Activated naive CD8-positive, alpha-beta T cell treated with anti-CD3 and anti-CD28 coated beads, Interleukin-2, amount 50 U/mL, for 16 hours (primary cell): ENCODE results near the gene ATP1A4.

Source experiments
- DNase-seq: peaks from one replicate; pipeline ENCODE4 v3.0.0-alpha.2; 2020; ENCODE audit warnings: low read depth, low spot score

Gene ATP1A4

DNA sequence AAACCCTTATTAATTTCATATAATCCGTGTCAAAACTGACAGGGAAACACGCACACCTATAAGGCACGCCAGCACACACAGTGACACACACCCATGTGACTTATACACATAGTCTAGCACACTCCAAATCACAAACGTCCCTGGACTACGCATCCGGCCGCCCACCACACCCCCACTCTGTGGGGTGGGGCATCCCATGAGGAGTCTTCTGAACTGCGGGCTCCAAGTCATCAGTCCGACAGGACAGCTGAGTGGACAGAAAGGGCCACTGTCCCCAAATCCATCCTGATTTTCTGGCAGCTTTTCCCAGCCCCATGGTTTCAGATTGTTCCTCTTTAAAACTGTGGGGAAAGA lies 54.6 kb downstream of the ATP1A4 start:
- no peak for DNase-seq

DNA sequence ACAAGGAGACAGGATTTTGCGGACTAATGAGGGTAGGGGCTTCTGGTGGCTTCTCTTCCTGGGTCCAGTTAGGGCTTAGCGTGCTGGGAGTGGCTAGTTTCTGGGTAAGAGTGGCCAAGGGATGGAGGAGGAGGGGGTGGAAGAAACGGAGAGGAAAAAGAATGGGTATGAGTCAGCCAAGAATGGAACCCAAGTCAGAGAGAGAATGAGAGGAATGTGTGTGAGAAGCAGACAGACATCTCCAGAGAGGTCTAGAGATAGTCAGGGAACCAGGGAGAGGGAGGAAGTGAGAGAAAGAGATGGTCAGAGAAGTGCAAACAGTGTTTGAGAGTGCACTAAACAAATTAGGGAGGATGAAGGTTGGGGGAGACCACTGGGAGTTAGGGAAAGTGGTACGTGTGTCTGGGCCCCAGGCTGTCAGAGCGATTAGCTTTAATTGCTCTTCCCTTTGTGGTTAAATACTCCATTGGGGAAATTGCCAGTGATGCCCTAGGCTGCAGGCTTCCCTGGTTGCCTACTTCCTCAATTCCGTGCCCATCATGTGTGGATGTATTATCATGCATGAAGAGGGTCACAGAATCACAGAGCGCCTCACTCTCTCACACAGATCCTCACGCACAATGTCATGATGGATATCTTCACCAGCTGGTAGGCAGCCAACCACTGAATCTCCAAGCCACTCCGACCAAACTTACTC lies 55.2 kb downstream of the ATP1A4 start:
- DNase-seq = no peak

DNA sequence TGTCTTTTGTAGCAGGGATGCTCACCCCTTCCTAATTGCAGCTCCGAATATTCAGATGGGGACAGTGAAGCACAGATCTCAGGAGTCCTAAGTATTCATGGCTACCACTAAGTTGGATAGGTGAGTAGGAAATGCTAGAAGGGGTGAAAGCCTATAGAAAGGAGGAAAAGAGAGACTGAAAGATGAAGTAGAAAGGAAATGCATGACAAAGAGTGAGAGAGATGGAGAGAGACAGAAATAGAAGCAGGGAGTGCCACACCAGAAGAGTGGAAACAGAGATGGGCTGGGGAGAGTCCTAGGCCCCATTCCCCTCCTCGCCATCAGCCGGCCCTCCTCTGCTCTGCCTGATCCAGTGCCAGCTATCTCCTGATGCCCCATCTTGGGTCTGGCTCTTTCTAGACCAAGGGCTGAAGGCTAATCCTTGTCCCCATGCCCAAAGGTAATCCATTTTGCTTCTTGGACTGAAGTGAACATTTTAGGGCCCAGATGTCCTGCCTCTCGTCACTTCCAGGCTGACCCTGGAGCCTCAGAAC lies 55.8 kb downstream of the ATP1A4 start:
- no peak for DNase-seq

DNA sequence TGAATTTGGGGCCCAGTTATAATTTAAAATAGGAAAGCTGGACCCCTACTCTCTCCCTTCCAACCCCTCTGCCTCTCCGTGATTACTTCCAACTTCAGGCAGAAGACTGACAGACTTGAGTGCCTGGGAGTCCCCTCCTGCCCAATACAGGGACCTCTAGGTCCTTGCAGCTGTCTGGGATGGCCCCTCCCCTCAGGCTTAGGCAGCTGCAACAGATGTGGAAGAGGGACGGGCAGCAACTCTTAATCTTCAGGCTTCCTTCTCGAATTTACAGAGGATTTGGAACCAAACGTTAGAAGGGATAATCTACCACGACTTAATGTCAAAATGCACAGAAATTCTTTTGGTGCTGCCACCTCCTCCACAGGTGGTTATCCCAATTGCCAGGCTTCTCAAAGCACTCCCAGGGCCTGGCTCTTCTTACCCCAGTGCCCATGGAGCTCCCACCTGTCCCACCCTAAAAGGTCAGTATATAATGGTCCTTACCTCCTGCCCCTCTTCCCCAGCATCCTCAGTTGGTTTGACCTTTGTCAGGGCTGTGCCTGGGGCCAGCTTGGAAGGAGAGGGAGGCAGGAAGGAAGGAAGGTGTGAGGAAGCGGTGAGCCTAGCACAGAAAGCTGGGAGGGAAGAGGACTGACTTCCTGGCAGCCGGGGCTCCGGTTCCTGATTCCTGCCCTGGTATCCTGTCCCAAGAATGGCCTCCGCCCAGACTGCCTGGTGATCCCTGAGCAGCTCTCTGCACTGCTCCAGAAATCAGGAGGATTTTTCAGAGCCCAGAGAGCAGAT lies 56.6 kb downstream of the ATP1A4 start:
- no peak for DNase-seq

DNA sequence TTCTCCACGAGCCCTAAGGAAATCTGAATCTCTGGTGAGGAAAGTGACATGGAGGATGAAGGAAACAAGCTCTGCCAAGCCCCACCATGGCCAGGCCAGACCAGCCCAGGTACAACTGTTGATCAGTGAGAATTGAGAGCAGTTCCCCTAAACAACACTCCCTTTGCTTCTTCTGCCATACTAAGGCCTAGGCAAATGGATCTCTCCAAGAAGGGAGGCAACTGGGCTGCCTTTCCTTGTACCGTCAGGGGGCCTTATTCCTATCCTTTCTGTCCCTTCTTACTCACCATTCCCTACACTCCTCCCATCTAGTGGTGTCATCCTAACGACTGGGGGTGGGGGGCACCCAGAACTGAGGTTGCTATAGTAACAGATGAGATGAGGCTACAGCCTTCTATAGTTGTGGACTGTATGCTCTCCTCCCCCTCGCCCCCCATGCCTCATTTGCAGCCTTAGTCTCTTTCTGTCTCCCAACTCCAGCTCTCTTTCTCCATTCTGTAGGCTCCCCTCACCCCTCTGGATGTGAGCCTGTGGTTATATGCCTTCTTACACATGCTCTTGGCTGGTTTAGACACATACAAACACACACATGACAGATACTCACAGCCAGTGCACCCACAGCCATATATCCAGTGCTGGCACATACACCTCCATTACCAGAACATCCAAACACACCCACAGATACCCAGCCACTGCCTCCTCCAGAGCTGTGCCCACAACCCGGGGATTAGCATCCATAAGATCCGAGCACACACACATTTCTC lies 57.3 kb downstream of the ATP1A4 start:
- DNase-seq = no peak

DNA sequence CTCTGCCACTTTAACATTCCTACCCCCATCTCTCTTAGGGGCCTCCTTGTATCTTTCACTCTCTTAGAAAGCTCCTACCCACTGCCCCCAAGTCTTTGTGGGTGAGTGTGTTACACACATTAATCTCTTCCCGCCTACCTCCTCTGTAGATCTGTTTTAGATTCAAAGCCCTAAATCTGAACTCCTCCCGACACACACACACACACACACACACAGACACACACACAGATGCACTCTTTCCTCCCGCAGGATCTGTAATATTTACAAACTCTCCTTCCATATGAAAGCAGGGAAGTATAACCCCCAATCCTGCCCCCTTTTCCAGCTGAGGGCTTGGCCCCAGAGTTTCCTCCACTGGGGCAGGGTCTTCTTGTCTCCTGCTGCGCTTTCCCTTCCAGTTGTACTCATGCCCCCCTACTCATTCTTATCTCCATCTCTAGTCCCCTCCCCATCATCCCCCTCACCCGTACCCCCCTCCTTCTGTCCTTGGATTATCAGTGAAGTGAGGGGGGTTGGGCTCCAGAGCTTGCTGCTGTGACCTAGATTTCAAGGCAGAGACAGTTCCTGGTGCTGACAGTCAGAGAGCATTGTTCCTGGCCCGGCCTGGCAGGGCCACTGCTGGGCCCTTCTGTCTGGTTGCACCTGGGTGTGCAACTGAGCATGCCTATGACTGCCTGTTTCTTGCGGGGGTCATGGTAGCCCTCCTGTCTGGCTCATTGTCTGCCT lies 58.1 kb downstream of the ATP1A4 start:
- DNase-seq = no peak

DNA sequence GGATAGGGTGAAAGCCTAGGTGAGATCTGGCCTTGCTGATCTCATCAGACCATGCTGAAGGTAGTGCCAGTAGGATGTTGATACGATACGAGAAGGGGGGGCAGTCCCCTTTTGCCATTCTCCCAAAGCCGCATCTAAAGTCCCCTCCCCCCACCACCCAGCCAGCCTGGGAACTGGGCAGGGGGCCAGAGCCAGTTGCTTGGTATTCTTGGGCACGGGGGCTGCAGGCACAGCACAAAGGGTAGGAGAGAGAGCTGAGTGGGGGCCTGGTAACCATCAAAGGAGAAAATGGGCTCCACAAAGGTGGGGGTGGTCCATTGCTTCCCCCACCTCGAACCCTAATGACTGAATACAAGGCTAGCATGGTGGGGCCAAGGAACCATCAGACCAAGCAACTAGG lies 59.2 kb downstream of the ATP1A4 start:
- DNase-seq = no peak

DNA sequence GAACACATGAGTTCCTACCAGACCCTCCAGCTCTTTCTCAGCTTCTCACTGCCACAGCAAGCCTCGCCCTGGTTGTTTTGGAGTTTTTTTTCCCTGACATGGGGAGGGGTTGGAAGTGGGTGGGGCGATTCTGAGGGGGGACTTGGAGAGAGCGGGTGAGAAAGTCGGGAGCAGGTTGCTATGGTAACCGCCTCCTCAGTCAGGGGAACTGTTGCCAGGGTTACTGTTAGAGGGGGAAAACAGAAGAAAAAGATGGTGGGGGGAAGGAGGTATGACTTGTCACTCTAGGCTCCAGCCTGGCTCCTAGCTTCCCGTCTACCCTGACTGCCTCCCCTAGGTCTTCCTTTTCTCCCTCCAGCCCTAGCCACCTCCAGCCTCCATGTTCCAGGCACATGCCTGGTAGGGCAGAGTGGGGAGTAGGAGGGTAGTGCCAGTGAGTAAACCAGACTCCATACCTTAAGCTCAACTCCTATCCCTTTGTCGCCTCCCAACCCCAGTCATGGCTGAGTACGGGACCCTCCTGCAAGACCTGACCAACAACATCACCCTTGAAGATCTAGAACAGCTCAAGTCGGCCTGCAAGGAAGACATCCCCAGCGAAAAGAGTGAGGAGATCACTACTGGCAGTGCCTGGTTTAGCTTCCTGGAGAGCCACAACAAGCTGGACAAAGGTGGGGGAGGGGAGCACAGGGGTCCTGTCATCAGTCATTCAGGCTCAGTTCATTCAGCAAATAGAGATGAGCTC lies 59.8 kb downstream of the ATP1A4 start:
- no peak for DNase-seq

DNA sequence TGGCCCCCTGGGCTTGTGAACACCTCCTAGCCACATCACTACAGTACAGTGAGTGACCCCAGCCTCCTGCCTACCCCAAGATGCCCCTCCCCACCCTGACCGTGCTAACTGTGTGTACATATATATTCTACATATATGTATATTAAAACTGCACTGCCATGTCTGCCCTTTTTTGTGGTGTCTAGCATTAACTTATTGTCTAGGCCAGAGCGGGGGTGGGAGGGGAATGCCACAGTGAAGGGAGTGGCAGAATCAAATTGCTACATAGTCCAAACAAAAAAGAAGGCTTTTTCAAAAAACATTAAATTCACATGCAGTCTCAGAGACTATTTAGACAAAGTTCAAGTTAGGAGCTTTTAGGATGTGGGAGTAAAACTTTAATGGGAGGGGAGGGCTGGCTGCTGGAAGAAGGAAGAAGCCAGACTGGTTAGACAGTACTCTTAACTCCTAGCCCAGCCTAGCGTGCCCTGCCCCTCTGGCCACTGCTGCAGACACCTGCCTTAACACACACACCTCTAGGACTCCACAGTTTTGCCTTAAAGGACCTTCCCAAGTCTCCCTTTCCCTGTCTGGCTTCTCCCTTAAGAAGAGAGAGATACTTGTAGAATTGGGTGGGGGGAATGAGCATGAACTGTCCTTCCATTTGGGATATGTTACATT lies 63.2 kb downstream of the ATP1A4 start:
- DNase-seq = no peak

DNA sequence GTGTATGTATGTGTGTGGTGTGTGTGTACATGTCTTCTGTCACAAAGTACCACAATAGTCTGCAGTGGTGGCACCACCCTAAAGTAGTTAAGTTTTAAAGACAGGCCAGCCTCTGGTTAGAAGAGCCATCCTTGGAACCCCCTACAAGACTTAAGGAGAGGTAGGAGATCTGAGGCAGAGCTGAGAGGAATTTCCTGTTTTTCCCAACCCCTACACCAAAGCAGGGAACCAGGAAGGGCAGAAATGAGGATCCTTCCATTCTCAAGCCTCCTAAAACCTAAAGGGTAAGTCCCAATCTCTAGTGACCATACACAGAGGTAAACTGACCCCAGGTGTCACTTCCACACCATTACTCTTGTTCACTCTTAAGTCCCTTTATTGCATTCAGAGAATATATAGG lies 64.9 kb downstream of the ATP1A4 start:
- DNase-seq = no peak

DNA sequence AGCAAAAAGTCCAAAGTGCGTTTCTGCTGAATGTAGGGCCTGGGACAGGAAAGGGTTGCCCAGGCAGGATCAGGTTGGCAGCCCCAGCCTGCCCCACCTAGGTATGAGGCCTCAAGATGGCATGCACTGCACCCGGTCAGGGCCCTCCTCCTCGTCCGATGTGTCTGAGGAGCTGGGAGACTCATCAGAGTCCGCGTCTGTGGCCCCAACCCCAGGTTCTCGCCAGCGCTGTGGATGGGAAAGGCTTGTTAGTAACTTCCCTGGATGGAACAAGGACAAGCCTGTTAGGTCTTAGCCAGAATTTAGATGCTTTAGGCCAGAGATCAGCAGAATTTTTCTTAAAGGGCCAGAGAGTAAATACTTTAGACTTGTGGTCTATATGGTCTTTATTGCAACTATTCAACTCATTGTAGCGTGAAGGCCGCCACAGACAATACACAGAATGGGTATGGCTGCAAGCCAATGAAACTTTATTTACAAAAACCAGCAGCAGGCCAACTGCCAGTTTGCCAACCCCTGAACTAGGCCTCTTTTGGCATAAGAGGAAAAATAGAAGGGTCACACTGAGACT lies 66.2 kb downstream of the ATP1A4 start:
- no peak for DNase-seq

DNA sequence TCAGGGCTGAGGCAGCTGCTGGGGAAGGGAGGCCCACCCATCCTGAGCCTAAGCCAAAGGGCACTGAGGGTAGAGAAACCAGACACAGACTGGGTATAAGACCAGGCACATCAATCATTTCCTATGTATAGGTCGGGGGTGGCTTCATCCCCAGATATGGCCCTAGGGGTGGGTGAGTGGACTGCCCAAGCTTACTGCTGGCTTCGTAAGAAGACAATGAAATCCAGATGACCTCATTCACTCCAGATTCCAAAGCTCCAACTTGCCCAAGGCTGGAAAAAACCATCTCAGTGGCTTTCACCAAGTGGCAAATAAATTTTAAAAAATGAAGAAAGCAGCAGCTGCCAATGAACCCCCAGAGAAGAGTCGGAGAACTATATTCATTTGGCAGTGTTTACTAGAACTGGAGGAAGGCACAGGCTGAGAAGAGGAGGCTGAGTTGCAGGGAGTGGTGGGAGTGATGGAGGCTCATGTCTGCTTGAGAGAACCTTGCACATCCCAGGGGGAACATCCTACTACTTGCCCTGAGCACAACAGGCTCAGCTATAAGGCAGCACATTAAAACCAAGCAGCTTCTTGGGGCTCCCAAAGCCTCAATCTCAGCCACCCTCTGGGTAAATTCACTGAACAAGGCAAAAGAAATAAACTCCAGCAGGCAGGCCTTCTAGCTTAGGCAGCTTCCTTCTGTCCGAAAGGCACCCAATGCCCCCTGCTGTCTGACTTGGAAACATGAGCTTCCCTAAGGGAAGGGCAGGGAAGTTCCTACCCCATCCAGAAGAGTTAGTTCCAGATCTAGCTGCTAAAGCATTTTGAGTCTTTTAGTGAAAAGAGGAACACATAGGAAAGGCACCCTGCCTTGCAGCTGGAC lies 67.9 kb downstream of the ATP1A4 start:
- no peak for DNase-seq

DNA sequence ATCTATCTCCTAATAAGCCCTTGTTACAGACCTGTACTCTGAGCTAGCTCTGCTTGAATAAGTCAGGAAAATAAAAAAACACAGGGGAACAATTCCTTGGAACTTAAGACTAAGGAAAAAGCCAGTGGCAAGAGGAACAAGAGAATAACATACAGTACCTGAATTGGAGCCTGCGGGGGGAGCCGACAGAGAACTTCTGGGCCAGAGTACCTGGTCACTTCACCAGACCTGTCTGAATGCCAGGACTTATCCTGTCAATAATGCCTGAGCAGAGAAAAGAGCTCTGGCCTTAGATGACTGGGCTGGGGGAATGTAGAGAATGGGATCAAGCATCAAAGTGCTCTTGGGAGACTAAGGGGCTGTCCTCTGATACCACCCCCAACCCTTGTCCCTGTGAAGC lies 68.9 kb downstream of the ATP1A4 start:
- DNase-seq = no peak

DNA sequence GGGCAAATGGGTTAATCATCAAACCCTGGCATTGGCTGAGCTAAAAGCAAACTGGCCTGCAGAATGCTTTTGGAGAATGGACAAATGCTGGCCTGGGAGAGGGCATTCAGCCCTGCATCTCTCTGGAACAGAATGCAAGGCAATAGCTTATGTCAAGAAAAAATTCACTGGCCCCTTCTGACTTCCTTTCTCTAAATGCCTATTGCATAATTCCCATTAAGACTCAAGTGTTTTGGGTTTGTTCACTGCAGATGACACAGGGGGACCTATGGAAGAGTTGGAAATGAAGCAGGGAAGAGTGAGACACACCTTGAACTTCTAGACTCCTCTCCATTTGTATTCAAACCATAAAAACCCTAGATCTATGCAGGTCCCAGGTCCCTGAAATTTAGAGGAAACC lies 69.7 kb downstream of the ATP1A4 start:
- DNase-seq = no peak

DNA sequence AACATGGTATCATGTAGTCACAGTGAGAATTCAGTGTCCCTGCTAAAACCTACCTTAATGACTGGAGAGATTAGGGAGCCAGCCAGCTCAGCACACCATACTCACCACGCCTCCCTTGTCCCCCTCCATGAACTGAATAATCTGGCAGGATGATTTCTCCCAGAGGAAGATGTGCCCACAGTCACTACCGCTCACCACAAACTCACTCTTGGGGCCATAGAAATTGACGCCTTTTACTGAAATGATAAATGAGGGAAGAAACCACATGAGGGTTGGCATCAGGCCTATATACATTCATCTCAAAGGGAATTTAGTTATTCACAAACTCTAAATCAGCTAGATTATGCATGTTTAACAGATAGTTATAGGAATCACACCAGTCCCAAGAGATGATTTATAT lies 71.1 kb downstream of the ATP1A4 start:
- DNase-seq = no peak

DNA sequence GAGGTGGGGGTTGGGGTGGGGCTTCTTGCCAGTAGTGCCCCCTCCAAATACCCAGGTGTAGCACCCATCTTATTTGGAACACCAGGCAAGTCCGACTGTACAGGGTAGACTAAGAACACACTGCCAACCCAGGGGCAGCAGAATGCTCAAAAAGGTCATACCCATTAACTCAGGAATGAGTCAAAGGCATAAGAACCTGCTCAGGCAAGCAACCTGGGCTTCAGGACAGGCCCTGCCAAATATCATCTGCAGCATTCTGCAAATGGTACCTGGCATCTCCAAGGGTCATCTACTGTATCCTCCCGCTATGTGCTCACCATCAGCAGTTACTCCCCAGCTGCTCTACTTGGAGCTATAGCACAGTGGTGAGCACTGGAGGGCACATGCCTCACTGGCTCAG lies 73.2 kb downstream of the ATP1A4 start:
- no peak for DNase-seq

DNA sequence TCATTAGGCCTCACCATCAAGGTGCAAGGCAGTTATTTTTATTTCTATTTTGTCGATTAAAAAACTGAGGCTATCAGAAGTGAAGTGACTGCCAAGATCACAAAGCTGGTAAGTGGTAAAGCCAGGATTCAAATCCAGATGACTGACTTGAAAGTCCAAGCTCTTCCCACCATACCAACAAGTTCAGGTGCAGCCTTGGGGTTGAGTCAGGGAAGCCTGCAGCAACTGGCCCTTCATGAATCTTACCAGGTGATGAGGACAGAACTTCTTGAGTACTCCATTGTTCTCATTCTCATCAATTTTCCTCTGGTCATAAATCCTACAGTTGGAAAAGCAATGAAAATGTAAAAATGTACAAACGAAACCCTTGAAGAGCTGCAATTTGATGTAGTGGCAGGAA lies 73.9 kb downstream of the ATP1A4 start:
- no peak for DNase-seq

DNA sequence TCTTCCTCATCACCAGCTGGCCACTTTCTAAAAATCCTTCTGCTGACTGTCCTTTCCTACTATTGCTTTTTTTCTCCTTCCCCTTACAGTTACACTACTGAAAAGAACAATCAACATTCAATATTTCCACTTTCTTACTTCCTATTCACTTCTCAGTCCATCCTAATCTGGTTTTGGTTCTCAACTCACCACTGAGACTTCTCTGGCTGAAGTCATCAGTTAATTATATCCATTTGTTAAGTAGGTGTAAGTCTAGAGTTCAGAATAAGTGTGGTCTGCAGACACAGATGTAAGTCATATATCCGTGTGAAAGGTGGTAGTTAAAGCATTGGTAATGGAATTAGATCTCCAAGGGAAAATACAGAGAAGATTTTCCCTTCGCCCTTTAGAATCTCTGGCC lies 75.2 kb downstream of the ATP1A4 start:
- no peak for DNase-seq

DNA sequence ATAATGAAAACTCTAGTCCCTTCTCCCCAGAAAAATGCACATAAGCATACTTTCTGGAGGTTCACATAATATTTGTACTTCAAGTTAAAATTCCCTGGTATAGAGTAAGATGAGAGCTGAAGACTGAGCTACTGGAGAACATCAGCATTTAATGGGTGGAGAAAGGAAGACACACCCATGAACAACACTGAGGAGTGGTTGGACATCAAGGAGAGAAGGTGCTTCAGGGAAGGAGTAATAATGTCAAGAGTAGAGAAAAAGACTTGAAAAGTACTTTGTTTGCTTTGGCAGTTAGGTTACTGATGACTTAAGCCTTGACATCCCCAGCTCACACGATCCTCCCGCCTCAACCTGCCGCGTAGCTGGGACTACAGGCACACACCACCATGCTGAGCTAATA lies 75.6 kb downstream of the ATP1A4 start:
- no peak for DNase-seq
